Body of pancreas (tissue), 4 donors: ENCODE data around the gene ZXDB. TPM values are rescaled to one million over a fixed set of nuclear protein-coding genes. Genes with fewer than 3 reads are reported as not detected.
"Not testable (repeated sequence)": the region's sequence is repeated elsewhere in the genome, so short reads cannot be mapped to it uniquely, and the experiment has no call there.

Experiments used
- ATAC-seq: fragments of 150-250 bp; one replicate; pipeline ENCODE4 v1.9.1; 2016
- DNase-seq, 4 donors: peaks; one replicate each; pipeline ENCODE4 v3.0.0-alpha.2; 2019
- H3K27ac ChIP-seq, 4 donors: fragments of 200-600 bp; sonication (generic); 1 replicate in 3 of 4; 2 replicates in 1 of 4; pipeline versions ENCODE4 v1.5.1 to v1.6.1; 2016 to 2019; ENCODE audit warnings: mild to moderate bottlenecking in 1 of 4, mixed read lengths in 1 of 4, moderate library complexity in 1 of 4
- H3K27me3 ChIP-seq, 2 donors: fragments of 200-600 bp; sonication (generic); one replicate each; pipeline ENCODE4 v1.6.0; 2016; ENCODE audit warnings: mild to moderate bottlenecking in 1 of 2
- H3K36me3 ChIP-seq, 2 donors: fragments of 200-600 bp; sonication (generic); replicated peaks in 1 of 2; 2 replicates each; pipeline ENCODE4 v1.5.1; 2016; ENCODE audit warnings: low read depth in 2 of 2; ENCODE audit not compliant: insufficient read depth in 1 of 2
- H3K4me1 ChIP-seq: fragments of 200-600 bp; sonication (generic); one replicate; pipeline ENCODE4 v1.6.0; 2016
- H3K4me3 ChIP-seq, 2 donors: fragments of 200-600 bp; sonication (generic); 1 replicate in 1 of 2; 2 replicates in 1 of 2; pipeline ENCODE4 v1.5.1; 2016 to 2019
- H3K9me3 ChIP-seq, 3 donors: fragments of 200-600 bp; sonication (generic); 1 replicate in 2 of 3; 2 replicates in 1 of 3; pipeline ENCODE4 v1.5.1; 2016
- CTCF ChIP-seq, 7 experiments: fragments of 450-650 bp in 4 of 7; fragments of 200-600 bp in 3 of 7; sonication (generic) in 3 of 7; IDR thresholded peaks; one replicate each; pipeline ENCODE4 v1.5.1; 2016 to 2019; ENCODE audit warnings: antibody characterized with exemption in 7 of 7
- POLR2A ChIP-seq, 3 donors: fragments of 450-650 bp; IDR thresholded peaks; one replicate each; pipeline ENCODE4 v1.6.1; 2016; ENCODE audit warnings: antibody characterized with exemption in 3 of 3, mild to moderate bottlenecking in 2 of 3
- WGBS, 2 donors: methylation state at CpG; one replicate each; pipeline ENCODE4 v1.1.5; 2017; 5-methylcytosine and 5-hydroxymethylcytosine counted together
- intact Hi-C: fragments of 100-400 bp; cut with DNase I; formaldehyde crosslinking; loops from one replicate; pipeline ENCODE4 v1.15.1; 2023
- total RNA-seq, 2 donors: library from RNA; depleted of rRNA; stranded (reverse); fragments of >200 nt; gene quantifications; one replicate each; pipeline ENCODE4 v1.1.0, GENCODE V29; 2016

ZXDB gene
- total RNA-seq, 2 donors from 2014 or later: 4.6 to 7.5 TPM

GRCh38 chrX:57595381-57595811, 3.6 kb downstream of the ZXDB start:
- Histone ChIP-seq H3K27ac (peak overlapping the region in 2 of 4 donors; percentile 17 to 61), H3K4me1 (peaks cover 23% of the 10 kb centered on the region), H3K36me3 (no peaks in the 10 kb centered on the region), H3K27me3 (no peaks in the 10 kb centered on the region), H3K9me3 (no peaks in the 10 kb centered on the region), H3K4me3 (no peak overlapping the region)
- WGBS, 2 donors: 40 to 48% methylated on average over 1 of the region's 1 CpG
- ATAC-seq (no peak), DNase-seq (peak in 1 of 4 donors; percentile 22)
- intact Hi-C loops: no loop called here
- TF ChIP-seq POLR2A (IDR thresholded peaks at IDR 0.05): no peak
- no peak for TF ChIP-seq CTCF (IDR thresholded peaks at IDR 0.05)

- no peaks in the 10 kb centered on the region for H3K27me3 ChIP-seq
- DNase-seq (no peak), ATAC-seq (no peak)
- intact Hi-C loops: no loop called here
- peaks cover 17% of the 10 kb centered on the region for H3K4me1 ChIP-seq
- no peaks in the 10 kb centered on the region for H3K36me3 ChIP-seq
- H3K4me3 ChIP-seq: no peak overlapping the region
- WGBS, 2 donors: 45 to 48% methylated on average over 3 of the region's 3 CpGs
- TF ChIP-seq CTCF (IDR thresholded peaks at IDR 0.05) (no peak), POLR2A (IDR thresholded peaks at IDR 0.05) (no peak)
- H3K9me3 ChIP-seq: no peaks in the 10 kb centered on the region
- peak overlapping the region in 3 of 4 donors; percentile 7 to 61 (median 17) for H3K27ac ChIP-seq
Observed at GRCh38 chrX:57596109-57596508, 4.3 kb downstream of the ZXDB start.

- DNase-seq (no peak), ATAC-seq (no peak)
- no peaks in the 10 kb centered on the region for H3K9me3 ChIP-seq
- no peaks in the 10 kb centered on the region for H3K36me3 ChIP-seq
- H3K4me1 ChIP-seq: peaks cover 17% of the 10 kb centered on the region
- intact Hi-C loops: no loop called here
- no peak overlapping the region for H3K4me3 ChIP-seq
- WGBS, 2 donors: 50 to 60% methylated on average over 1 of the region's 1 CpG
- no peak for TF ChIP-seq CTCF (IDR thresholded peaks at IDR 0.05)
- TF ChIP-seq POLR2A (IDR thresholded peaks at IDR 0.05): no peak
- H3K27ac ChIP-seq: peak overlapping the region in 2 of 4 donors; percentile 17 to 61
- no peaks in the 10 kb centered on the region for H3K27me3 ChIP-seq
Observed at GRCh38 chrX:57596516-57596915, 4.7 kb downstream of the ZXDB start.

GRCh38 chrX:57607295-57608187, 15.7 kb downstream of the ZXDB start:
- TF ChIP-seq POLR2A (IDR thresholded peaks at IDR 0.05) (no peak), CTCF (IDR thresholded peaks at IDR 0.05) (no peak)
- no peak overlapping the region for H3K27ac ChIP-seq
- H3K9me3 ChIP-seq: no peaks in the 10 kb centered on the region
- intact Hi-C loops: no loop called here
- WGBS, 2 donors: 87 to 96% methylated on average over 5 to 13 of the region's 18 CpGs
- DNase-seq (no peak), ATAC-seq (no peak)
- no peaks in the 10 kb centered on the region for H3K27me3 ChIP-seq
- H3K4me1 ChIP-seq: no peaks in the 10 kb centered on the region
- no peaks in the 10 kb centered on the region for H3K36me3 ChIP-seq
- H3K4me3 ChIP-seq: no peak overlapping the region

- DNase-seq, H3K9me3 ChIP-seq, intact Hi-C loops, H3K36me3 ChIP-seq, H3K4me3 ChIP-seq, H3K27ac ChIP-seq, H3K27me3 ChIP-seq, H3K4me1 ChIP-seq, ATAC-seq: not testable (repeated sequence)
- WGBS, 2 donors: 100% methylated on average over 1 of the region's 1 CpG
Observed at GRCh38 chrX:57613351-57613750, 21.5 kb downstream of the ZXDB start.

GRCh38 chrX:57629438-57629837, 37.6 kb downstream of the ZXDB start:
- ATAC-seq, H3K27me3 ChIP-seq, H3K4me1 ChIP-seq, H3K36me3 ChIP-seq, H3K27ac ChIP-seq, DNase-seq, intact Hi-C loops, H3K9me3 ChIP-seq, H3K4me3 ChIP-seq: not testable (repeated sequence)
- 97 to 98% methylated on average over 16 to 18 of the region's 20 CpGs for WGBS, 2 donors
